Right lobe of liver (tissue), 4 donors: ENCODE measurements around the gene TNS1.

Experiments used
- CTCF ChIP-seq, 4 donors: fragments of 200-600 bp in 3 of 4; fragments of 450-650 bp in 1 of 4; IDR thresholded peaks; one replicate each; pipeline versions ENCODE4 v1.5.1 to v1.8.0; 2016 to 2022; ENCODE audit warnings: antibody characterized with exemption in 4 of 4, mild to moderate bottlenecking in 2 of 4
- POLR2A ChIP-seq: fragments of 450-650 bp; IDR thresholded peaks from one replicate; pipeline ENCODE4 v1.6.1; 2017; ENCODE audit warnings: antibody characterized with exemption, mild to moderate bottlenecking
- donor health status: DM: no; HTN: no; CAD: no.
- donor health status: DM: no; HTN: no; CAD: no.
- donor health status: DM: no; HTN: yes; CAD: no.

- TF ChIP-seq CTCF (IDR thresholded peaks at IDR 0.05) (no peak), POLR2A (no peak)
Observed at GRCh38 chr2:218041302-218042168, 38.7 kb upstream of the TNS1 start.
